HG02884 (cell line): ENCODE results near the gene CDH4.

ENCODE experiments used
- ATAC-seq: cut with Tn5 transposase; IDR thresholded peaks from one replicate; pipeline ENCODE4 v1.9.1; 2021; ENCODE audit warnings: mild to moderate bottlenecking, moderate library complexity; ENCODE audit not compliant: unreplicated experiment

Gene CDH4

DNA sequence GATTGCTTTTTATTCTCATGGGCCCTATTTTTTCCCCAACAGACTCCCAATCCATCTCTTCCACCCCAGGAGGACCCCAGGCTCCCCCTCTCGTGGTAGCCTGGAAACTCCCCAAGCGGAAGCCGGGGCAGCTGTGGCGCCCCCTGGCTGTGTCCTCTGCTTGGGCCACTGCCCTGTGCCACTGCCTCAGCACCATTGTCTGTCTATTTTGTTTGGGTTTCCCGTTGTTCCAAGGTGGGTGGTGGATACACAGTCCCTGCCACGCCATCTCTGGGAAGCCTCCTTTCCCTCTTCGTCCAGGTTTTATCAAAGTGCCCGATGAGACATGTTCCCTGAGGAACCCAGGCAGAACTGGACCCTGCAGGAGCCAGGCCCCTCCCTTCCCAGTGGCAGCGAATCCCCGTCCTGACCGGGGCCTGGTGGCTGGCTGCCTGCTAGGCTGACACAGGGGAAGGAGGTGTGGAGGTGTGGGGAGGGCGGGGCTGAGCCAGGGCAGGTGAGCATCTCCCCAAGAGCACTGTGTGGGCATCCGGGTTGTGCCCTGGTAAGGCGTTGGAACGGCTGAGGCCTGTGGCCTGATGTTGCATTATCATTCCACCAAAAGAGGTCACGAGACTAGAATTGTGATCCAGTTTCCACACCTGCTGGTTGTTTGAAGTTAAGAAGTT, 228.2 kb downstream of the CDH4 start:
- ATAC-seq, result no peak

DNA sequence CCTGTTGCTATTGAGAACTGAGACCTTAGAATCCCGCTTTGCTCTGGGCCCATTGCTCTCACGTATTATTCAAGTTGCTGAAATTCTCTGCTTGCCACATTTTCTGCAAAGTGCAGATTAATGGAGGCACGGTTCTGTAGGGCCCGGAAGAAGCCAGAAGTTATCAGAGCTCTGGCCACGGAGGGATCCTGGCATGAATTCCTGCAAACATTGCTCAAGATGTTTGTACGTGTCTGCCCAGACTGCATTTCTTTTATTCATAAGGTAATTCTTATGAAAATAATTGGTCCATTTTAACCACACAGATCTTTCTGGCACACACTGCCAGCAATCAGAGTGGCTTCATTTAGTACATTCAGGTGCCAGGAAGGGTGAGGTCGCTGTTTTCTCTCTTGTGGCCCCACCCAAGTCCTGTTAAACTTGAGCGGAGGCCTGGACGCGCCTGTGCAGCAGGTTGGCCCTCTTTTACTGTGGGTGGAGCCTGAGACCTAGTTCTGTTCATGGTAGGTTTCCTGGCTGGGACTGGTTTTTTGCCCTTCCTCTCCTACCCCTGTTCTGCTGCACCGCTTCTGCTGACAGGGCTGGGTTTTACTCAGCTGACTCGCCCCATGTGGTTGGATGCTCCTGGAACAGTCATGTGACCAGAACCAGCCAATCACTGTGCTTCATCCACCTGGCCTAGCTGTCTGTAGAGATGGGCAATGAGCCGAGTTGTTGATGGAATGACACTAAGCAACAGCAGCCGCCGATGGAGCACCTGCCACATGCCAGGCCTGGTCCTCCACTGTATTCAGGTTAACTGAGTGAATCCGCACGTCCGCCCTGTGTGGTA, 230.2 kb downstream of the CDH4 start:
- ATAC-seq, result no peak

DNA sequence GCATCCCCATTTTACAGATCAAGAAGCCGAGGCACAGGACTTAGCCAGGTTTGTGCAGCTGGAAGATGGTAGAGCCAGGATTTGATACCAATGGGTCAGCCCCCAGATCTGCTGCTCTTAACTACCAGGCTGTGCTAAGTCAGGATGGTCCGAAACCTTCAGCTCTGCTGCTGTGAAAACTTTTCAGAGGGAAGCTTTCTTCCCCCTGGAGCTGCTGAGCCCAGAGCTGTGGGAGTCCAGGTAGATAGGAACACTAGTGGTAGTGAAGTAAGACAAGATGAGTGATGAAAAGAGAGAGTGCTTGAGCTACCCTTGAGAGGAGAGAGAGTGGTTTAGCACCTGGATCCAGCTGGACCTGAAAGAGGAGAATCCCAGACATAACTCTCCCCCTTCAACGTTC, 230.8 kb downstream of the CDH4 start:
- no peak for ATAC-seq

- no peak for ATAC-seq
These were observed 231.4 kb downstream of the CDH4 start for GRCh38 chr20:61483336-61484067.

GRCh38 chr20:61486198-61486597, 234.1 kb downstream of the CDH4 start:
- no peak for ATAC-seq

- no peak for ATAC-seq
These were observed 235.4 kb downstream of the CDH4 start for GRCh38 chr20:61487346-61487996.

DNA sequence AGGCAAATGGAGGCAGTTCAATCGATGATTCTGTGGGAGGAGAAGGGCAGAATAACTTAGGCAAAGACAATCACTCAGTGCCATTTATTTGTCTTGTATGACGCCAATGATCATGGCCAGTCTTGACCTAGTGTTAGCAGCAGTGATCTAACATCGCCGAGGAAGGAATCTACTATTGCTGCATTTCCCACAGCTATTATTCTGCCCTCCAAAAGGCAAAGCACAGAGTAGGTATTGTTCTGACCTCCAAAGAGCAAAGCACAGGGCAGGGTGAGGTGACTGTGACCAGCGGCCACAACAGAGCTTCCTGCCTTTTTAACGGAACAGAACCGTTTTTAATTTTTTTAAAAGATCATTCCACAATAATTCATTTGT, 235.9 kb downstream of the CDH4 start:
- ATAC-seq, result no peak

DNA sequence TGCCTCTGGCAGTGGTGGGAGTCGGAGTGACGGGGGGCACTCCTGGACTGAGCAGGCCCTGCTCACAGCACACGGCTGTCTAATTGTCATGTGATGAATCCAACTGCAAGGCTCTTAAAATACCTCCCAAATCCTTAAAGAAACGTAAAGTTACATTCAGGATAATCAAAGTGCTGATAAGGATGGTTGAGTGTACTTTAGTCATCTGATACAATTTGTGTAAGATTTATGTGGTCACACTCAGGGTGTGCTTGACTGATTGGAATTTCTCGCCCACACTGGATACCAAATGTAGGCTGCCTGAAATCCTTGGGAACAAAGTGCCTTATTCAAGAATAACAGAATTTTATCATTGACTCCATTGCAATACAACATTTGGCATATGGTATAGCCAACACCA, 238.7 kb downstream of the CDH4 start:
- no peak for ATAC-seq

DNA sequence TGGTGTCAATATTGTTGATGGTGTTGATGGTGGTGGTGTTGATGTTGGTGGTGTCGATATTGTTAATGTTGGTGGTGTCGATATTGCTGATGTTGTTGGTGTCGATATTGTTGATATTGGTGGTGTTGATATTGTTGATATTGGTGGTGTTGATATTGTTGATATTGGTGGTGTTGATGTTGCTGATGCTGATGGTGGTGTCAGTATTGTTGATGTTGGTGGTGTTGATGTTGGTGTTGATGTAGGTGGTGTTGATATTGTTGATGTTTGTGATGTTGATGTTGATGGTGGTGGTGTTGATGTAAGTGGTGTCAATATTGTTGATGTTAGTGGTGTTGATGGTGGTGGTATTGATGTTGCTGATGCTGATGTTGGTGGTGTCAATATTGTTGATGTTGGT, 240.0 kb downstream of the CDH4 start:
- no peak for ATAC-seq

GRCh38 chr20:61493798-61494305, 241.8 kb downstream of the CDH4 start:
- no peak for ATAC-seq

- no peak for ATAC-seq
These were observed 242.9 kb downstream of the CDH4 start for GRCh38 chr20:61494763-61495575.

GRCh38 chr20:61497029-61497627, 245.1 kb downstream of the CDH4 start:
- ATAC-seq, result no peak

DNA sequence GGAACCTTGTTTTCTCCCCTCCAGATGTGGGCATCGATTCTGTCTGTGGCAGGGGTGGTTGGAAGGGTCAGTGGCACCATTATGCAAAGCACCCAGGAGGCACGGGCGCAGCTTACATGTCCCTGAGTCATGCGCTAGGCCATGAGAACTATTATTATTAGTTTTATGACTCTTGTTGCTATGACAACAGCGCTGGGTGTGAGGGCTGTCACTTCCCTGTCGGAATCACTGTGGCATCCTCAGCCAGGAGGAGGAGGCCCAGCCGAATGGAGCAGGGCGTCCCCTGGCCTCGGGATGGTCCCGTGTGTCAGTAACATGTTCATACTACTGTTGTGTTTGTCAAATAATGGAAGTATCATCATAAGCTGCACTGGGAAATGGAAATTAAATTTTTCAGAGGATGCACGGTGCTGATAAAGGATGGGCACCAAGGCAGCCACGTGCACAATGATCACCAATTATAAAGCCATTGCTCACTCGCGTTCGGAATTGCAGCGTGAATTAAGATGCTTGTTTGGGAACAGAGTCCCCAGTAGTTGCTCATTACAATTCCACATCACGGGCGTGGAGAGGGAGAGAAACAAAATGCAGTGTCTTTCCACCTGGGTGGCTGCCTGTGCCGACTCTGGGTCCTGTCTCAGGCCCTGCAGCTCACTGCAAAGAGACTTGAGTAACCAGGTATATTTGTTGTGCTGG, 247.9 kb downstream of the CDH4 start:
- ATAC-seq, result no peak

DNA sequence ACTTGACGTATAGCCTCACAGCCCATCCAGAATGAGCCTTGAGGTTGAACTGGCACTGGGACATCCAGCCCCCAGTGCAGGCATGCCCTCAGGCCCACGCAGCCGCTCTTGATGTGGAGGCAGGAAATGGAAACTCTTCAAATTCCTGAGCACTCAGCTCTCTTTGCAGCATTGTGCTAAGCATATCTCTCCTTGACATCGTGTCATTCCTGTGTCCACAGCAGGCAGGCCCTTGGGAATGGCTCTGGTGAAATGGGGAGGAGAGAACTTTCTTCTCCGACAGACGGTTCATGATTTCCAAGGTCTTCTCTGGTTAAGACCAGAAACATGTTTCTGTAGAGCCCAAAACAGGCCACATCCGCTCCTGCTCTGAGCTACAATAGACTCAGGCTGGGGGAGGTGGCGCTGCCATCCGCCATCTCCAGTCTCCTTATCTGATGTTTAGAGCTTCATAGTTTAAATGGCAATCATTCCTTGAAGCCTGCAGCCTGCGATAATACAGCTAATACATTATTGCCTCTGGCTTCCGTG, 248.8 kb downstream of the CDH4 start:
- no peak for ATAC-seq

- no peak for ATAC-seq
These were observed 250.4 kb downstream of the CDH4 start for GRCh38 chr20:61502433-61502832.

GRCh38 chr20:61503106-61503505, 251.0 kb downstream of the CDH4 start:
- no peak for ATAC-seq

- ATAC-seq, result no peak
These were observed 253.4 kb downstream of the CDH4 start for GRCh38 chr20:61505508-61505907.

DNA sequence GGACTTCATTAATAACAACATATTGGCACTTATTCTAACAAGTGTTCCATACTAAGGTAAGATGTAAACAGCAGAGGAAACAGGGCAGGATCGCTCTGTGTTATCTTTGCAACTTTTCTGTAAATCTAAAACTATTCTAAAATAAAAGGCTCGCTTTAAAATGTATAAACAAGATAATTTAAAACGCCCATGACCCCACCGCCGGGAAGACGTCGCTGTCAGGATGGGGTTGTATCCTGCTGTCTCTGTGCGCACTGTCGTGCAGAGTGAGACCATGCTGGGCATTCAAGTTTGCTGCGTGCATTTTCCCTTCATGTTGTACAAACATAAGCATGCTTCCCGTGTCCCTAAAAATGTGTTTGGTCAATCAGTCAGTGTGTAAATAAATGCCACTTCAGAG, 255.7 kb downstream of the CDH4 start:
- no peak for ATAC-seq
